ENCODE results near the gene KIF16B. TPM values are rescaled to one million over a fixed set of nuclear protein-coding genes. Genes with fewer than 3 reads are reported as not detected.
A peak's percentile ranks its signal among the peaks of the same experiment; 100 is the strongest.

KIF16B gene
- total RNA-seq, 4 donors from 2014 or later = 8.7 to 20.6 (median 16.6) TPM

DNA sequence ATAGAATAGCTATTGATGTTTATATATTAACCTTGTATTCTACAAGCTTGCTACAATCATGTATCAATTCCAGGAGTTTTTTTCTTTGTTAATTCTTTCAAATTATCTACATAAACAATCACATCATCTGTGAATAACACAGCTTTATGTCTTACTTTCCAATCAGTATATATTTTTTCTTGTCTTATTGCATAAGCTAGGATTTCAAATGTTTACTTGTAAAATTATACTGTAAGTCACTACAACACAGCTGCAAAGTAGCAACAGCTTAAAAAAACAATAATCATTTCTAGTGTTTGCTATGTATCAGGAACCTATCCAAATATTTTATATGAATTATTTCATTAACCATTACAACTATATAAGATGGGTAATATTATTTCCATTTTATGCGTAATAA lies 270.4 kb downstream of the KIF16B start:
- Histone ChIP-seq H3K36me3 (no peaks in the 10 kb centered on the region), H3K27ac (no peak overlapping the region), H3K27me3 (no peaks in the 10 kb centered on the region), H3K4me3 (no peak overlapping the region), H3K9me3 (peaks cover 0 to 13% of the 10 kb centered on the region in 2 donors), H3K4me1 (no peaks in the 10 kb centered on the region)
- no peak for DNase-seq
- TF ChIP-seq, protein P1, sequence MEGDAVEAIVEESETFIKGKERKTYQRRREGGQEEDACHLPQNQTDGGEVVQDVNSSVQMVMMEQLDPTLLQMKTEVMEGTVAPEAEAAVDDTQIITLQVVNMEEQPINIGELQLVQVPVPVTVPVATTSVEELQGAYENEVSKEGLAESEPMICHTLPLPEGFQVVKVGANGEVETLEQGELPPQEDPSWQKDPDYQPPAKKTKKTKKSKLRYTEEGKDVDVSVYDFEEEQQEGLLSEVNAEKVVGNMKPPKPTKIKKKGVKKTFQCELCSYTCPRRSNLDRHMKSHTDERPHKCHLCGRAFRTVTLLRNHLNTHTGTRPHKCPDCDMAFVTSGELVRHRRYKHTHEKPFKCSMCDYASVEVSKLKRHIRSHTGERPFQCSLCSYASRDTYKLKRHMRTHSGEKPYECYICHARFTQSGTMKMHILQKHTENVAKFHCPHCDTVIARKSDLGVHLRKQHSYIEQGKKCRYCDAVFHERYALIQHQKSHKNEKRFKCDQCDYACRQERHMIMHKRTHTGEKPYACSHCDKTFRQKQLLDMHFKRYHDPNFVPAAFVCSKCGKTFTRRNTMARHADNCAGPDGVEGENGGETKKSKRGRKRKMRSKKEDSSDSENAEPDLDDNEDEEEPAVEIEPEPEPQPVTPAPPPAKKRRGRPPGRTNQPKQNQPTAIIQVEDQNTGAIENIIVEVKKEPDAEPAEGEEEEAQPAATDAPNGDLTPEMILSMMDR (IDR thresholded peaks at IDR 0.05) = no peak
- TF ChIP-seq POLR2A (IDR thresholded peaks at IDR 0.05) = no peak
- intact Hi-C loops (cut with DNase I; ENCODE audit: low total_unique reads) = no loop called here

DNA sequence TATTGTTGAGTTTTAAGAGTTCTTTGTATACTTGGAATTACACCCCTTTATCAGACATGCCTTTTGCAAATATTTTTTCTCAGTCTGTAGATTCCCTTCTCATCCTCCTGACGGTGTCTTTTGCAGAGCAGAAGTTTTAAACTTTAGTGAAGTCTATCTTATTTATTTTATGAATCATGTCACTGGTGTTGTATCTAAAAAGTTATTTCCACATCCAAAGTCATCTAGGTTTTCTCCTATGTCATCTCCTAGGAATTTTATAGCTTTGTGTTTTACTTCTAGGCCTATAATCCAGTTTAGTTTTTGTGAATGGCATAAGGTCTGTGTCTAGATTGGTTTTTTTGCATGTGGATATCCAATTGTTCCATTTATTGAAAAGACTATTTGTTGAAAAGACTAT lies 271.3 kb downstream of the KIF16B start:
- intact Hi-C loops (cut with DNase I; ENCODE audit: low total_unique reads) = no loop called here
- H3K4me3 ChIP-seq = no peak overlapping the region
- H3K36me3 ChIP-seq = no peaks in the 10 kb centered on the region
- DNase-seq = no peak
- H3K27ac ChIP-seq = no peak overlapping the region
- H3K4me1 ChIP-seq = no peaks in the 10 kb centered on the region
- peaks cover 0 to 13% of the 10 kb centered on the region in 2 donors for H3K9me3 ChIP-seq
- no peaks in the 10 kb centered on the region for H3K27me3 ChIP-seq
- TF ChIP-seq, protein P1 (IDR thresholded peaks at IDR 0.05) = no peak
- TF ChIP-seq POLR2A (IDR thresholded peaks at IDR 0.05) = no peak

DNA sequence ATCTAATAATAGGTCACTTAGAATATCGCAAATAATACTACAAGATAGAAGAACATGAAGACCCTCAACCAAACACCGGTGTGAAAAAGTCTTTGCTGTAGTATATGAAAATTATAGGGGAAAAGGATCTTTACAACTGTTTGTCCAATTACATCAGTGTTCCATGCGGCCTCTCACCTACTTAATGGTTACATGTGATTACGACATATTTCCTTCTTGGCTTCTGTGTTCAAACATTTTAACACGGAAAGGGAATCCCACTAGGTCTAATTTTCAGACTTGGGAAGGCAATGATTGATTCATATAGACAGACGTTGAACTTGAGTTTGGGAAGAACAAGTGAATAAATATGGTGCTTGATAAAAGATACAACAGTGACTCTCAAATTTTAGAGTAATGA lies 273.4 kb downstream of the KIF16B start:
- H3K27ac ChIP-seq = no peak overlapping the region
- intact Hi-C loops (cut with DNase I; ENCODE audit: low total_unique reads) = no loop called here
- H3K4me1 ChIP-seq = no peaks in the 10 kb centered on the region
- peaks cover 0 to 13% of the 10 kb centered on the region in 2 donors for H3K9me3 ChIP-seq
- H3K4me3 ChIP-seq = no peak overlapping the region
- no peaks in the 10 kb centered on the region for H3K36me3 ChIP-seq
- DNase-seq = no peak
- TF ChIP-seq POLR2A (IDR thresholded peaks at IDR 0.05) = no peak
- TF ChIP-seq, protein P1 (IDR thresholded peaks at IDR 0.05) = no peak
- no peaks in the 10 kb centered on the region for H3K27me3 ChIP-seq

DNA sequence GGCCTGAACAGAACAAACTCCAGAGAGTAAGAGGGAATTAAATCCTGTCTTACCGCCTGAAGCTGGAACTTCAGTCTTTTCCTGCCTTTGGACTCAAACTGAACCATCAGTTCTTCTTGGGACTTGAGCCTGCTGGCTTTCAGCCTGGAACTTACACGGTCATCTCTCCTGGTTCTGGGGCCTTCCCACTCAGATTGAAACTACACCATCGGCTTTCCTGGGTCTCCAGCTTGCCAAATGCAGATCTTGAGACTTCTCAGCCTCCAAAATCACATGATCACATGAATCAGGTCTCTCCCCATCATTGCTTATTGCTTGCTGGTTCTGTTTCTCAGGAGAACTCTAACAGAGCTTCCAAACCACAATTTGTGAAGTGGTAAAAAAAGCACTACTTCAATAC lies 276.3 kb downstream of the KIF16B start:
- Histone ChIP-seq H3K9me3 (no peaks in the 10 kb centered on the region), H3K4me3 (no peak overlapping the region), H3K4me1 (no peaks in the 10 kb centered on the region), H3K27ac (no peak overlapping the region), H3K36me3 (no peaks in the 10 kb centered on the region), H3K27me3 (no peaks in the 10 kb centered on the region)
- TF ChIP-seq, protein P1 (IDR thresholded peaks at IDR 0.05) = no peak
- TF ChIP-seq POLR2A (IDR thresholded peaks at IDR 0.05) = no peak
- peak in 1 of 2 donors; percentile 30 for DNase-seq
- intact Hi-C loops (cut with DNase I; ENCODE audit: low total_unique reads) = no loop called here

DNA sequence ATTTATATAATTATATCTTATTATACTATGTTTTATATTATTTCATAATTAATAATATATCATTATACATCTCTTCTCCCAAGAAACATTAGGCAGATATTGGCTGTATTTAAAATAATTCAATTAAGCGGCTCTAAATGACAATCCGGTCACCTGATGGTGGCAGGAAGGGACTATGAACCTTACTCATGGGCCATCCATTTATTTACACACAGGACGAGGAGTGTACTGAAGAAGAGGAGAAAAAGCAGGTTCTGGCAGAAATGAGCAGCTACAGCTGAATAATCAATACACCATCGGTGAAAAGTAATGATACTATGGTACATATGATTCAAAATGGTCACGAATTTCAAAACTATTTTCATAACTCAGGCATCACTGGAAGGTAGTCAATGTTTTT lies 277.7 kb downstream of the KIF16B start:
- H3K36me3 ChIP-seq = no peaks in the 10 kb centered on the region
- no peaks in the 10 kb centered on the region for H3K9me3 ChIP-seq
- DNase-seq = no peak
- H3K4me3 ChIP-seq = no peak overlapping the region
- no peak overlapping the region for H3K27ac ChIP-seq
- intact Hi-C loops (cut with DNase I; ENCODE audit: low total_unique reads) = no loop called here
- no peaks in the 10 kb centered on the region for H3K4me1 ChIP-seq
- H3K27me3 ChIP-seq = no peaks in the 10 kb centered on the region
- no peak for TF ChIP-seq POLR2A (IDR thresholded peaks at IDR 0.05)
- TF ChIP-seq, protein P1 (IDR thresholded peaks at IDR 0.05) = no peak

Measured in uterus (tissue), 4 donors.